ENCODE results near the gene STAG1. TPM values are rescaled to one million over a fixed set of nuclear protein-coding genes. Genes with fewer than 3 reads are reported as not detected.

STAG1 gene
- total and polyA plus RNA-seq, 2 experiments from 2014 or later = 9.0 to 21.9 TPM

GRCh38 chr3:136731274-136731884 is 20.8 kb downstream of the STAG1 start (continued):
- TF ChIP-seq ZNF462 (CRISPR knock-in tag; IDR thresholded peaks at IDR 0.05) (no peak), ZNF331 (CRISPR knock-in tag; IDR thresholded peaks at IDR 0.05; ENCODE audit: low read depth) (no peak), STAT1 (IDR thresholded peaks at IDR 0.05; ENCODE audit: unreplicated experiment) (no peak), ZNF114 (CRISPR knock-in tag; IDR thresholded peaks at IDR 0.05) (no peak), EZH2 (IDR thresholded peaks at IDR 0.05; ENCODE audit: low read depth, unreplicated experiment) (no peak)

- no peaks in the 10 kb centered on the region for H3F3A ChIP-seq (replicated peaks; ENCODE audit: low read depth)
- Mint-ChIP-seq H3K36me3 (ENCODE audit: low read depth) (no peaks in the 10 kb centered on the region; the same call in 2 of the 3 replicates), H3K27me3 (ENCODE audit: insufficient read depth, low read depth, poor library complexity) (no peaks in the 10 kb centered on the region), H3K4me1 (peaks cover 43% of the 10 kb centered on the region), H3K27ac (no peak overlapping the region), H3K9me3 (no peaks in the 10 kb centered on the region), H3K4me3 (no peak overlapping the region)
- no peak overlapping the region for H2AFZ ChIP-seq
- H3K36me3 ChIP-seq (ENCODE audit: insufficient read depth) = no peaks in the 10 kb centered on the region
- H3K27me3 ChIP-seq (ENCODE audit: insufficient read depth) = no peaks in the 10 kb centered on the region
- no peak overlapping the region for H3K4me3 ChIP-seq
- H3K27ac ChIP-seq (ENCODE audit: low read depth) = no peak overlapping the region
- no peak for TF ChIP-seq EZH2phosphoT487 (IDR thresholded peaks at IDR 0.05; ENCODE audit: unreplicated experiment)
- TF ChIP-seq NANOG (IDR thresholded peaks at IDR 0.05; ENCODE audit: borderline replicate concordance) = no peak
- no peak for TF ChIP-seq REST (IDR thresholded peaks at IDR 0.05; ENCODE audit: unreplicated experiment)
- H4K20me1 ChIP-seq (replicated peaks; ENCODE audit: insufficient read depth) = peaks cover 5% of the 10 kb centered on the region; the same call in 1 of the 2 replicates
- DNase-seq (ENCODE audit: low spot score) (no peak), ATAC-seq (no peak)
- no peak overlapping the region for H3K4me2 ChIP-seq
- peaks cover 100% of the 10 kb centered on the region for H3K79me2 ChIP-seq (replicated peaks; ENCODE audit: insufficient read depth)
- peaks cover 31% of the 10 kb centered on the region for H3K4me1 ChIP-seq (ENCODE audit: insufficient read depth)
- H3K9me2 ChIP-seq (ENCODE audit: insufficient read depth) = no peaks in the 10 kb centered on the region
These were observed 21.4 kb downstream of the STAG1 start for GRCh38 chr3:136730595-136731273.
